Naive thymus-derived CD4-positive, alpha-beta T cell (primary cell): Measurements from ENCODE around the gene APP. TPM values are rescaled to one million over a fixed set of nuclear protein-coding genes. Genes with fewer than 3 reads are reported as not detected.

Experiments used
- ATAC-seq: fragments of 150-1000 bp; cut with Tn5 transposase; 2 replicates; pipeline ENCODE4 v1.10.0; 2021; ENCODE audit warnings: mild to moderate bottlenecking, moderate library complexity
- CTCF ChIA-PET: fragments of 350-600 bp; sonication (Branson Sonifier 250); formaldehyde crosslinking; loops from one replicate; lab custom pipeline; 2021; ENCODE audit warnings: antibody characterized with exemption; lab: Charles Lee
- POLR2A ChIA-PET: fragments of 350-600 bp; sonication (Branson Sonifier 250); formaldehyde crosslinking; loops from one replicate; lab custom pipeline; 2021; ENCODE audit warnings: antibody characterized with exemption, inconsistent platforms; lab: Charles Lee
- DNase-seq, 9 donors: peaks; one replicate each; pipeline versions ENCODE4 v3.0.0 to v3.0.0-alpha.2; 2020 to 2022; ENCODE audit warnings: mixed read lengths in 1 of 9
- H3K27ac ChIP-seq: one replicate; pipeline ENCODE4 v1.7.0; 2013; ENCODE audit warnings: mild to moderate bottlenecking, low read depth, low read length, moderate library complexity
- H3K27me3 ChIP-seq, 2 donors: one replicate each; pipeline ENCODE4 v1.7.0; 2013; ENCODE audit warnings: low read length in 2 of 2, mild to moderate bottlenecking in 2 of 2, moderate library complexity in 2 of 2; ENCODE audit not compliant: control insufficient read depth in 2 of 2, insufficient read depth in 2 of 2
- H3K36me3 ChIP-seq, 3 experiments: 1 replicate in 2 of 3; 2 replicates in 1 of 3; pipeline ENCODE4 v1.7.0; 2013; ENCODE audit warnings: low read length in 3 of 3, mild to moderate bottlenecking in 3 of 3, moderate library complexity in 1 of 3; ENCODE audit not compliant: insufficient read depth in 3 of 3, control insufficient read depth in 2 of 3
- H3K4me1 ChIP-seq, 2 donors: one replicate each; pipeline ENCODE4 v1.7.0; 2013; ENCODE audit warnings: low read length in 2 of 2, mild to moderate bottlenecking in 2 of 2, moderate library complexity in 1 of 2; ENCODE audit not compliant: control insufficient read depth in 2 of 2, insufficient read depth in 2 of 2
- H3K4me3 ChIP-seq: 2 replicates; pipeline ENCODE4 v1.7.0; 2013; ENCODE audit warnings: mild to moderate bottlenecking, low read length
- H3K9me3 ChIP-seq, 3 experiments: 1 replicate in 2 of 3; 2 replicates in 1 of 3; pipeline ENCODE4 v1.7.0; 2013; ENCODE audit warnings: low read length in 3 of 3; ENCODE audit not compliant: control insufficient read depth in 2 of 3
- H3K27ac Mint-ChIP-seq, 9 donors: one replicate each; pipeline ENCODE4 v1.8.0; 2020 to 2022; ENCODE audit warnings: mixed read lengths in 9 of 9, mild to moderate bottlenecking in 8 of 9, moderate library complexity in 5 of 9, inconsistent platforms in 2 of 9
- H3K27me3 Mint-ChIP-seq, 5 donors: one replicate each; pipeline ENCODE4 v1.8.0; 2021 to 2022; ENCODE audit warnings: mixed read lengths in 5 of 5, mild to moderate bottlenecking in 1 of 5
- H3K36me3 Mint-ChIP-seq, 5 donors: one replicate each; pipeline ENCODE4 v1.8.0; 2020 to 2022; ENCODE audit warnings: mixed read lengths in 5 of 5, mild to moderate bottlenecking in 3 of 5, inconsistent platforms in 1 of 5
- H3K4me1 Mint-ChIP-seq, 7 donors: one replicate each; pipeline ENCODE4 v1.8.0; 2020 to 2022; ENCODE audit warnings: mixed read lengths in 7 of 7, mild to moderate bottlenecking in 3 of 7, inconsistent platforms in 1 of 7
- H3K4me3 Mint-ChIP-seq, 10 donors: one replicate each; pipeline ENCODE4 v1.8.0; 2020 to 2022; ENCODE audit warnings: mild to moderate bottlenecking in 10 of 10, mixed read lengths in 10 of 10, moderate library complexity in 6 of 10, inconsistent platforms in 2 of 10
- H3K9me3 Mint-ChIP-seq, 11 donors: one replicate each; pipeline ENCODE4 v1.8.0; 2020 to 2022; ENCODE audit warnings: mixed read lengths in 11 of 11, mild to moderate bottlenecking in 4 of 11, inconsistent platforms in 1 of 11, moderate library complexity in 1 of 11
- intact Hi-C, 2 donors: fragments of 100-400 bp; cut with micrococcal nuclease; formaldehyde crosslinking; loops; one replicate each; pipeline ENCODE4 v1.15.1; 2023
- polyA plus RNA-seq, 2 donors: library from polyadenylated mRNA; unstranded; fragments of 300-500 nt; fragmentation: Illumina TruSeq; gene quantifications; one replicate each; pipeline ENCODE4 v1.2.3, GENCODE V29; 2021
- total RNA-seq, 6 experiments: library from RNA in 5 of 6; stranded (reverse) in 5 of 6; gene quantifications; 1 replicate in 5 of 6; 2 replicates in 1 of 6; pipeline ENCODE4 v1.2.3 and lab custom pipeline; 2021 to 2026

APP gene
- total and polyA plus RNA-seq, 7 experiments from 2014 or later: 19.8 to 68.0 (median 54.9) TPM

DNA sequence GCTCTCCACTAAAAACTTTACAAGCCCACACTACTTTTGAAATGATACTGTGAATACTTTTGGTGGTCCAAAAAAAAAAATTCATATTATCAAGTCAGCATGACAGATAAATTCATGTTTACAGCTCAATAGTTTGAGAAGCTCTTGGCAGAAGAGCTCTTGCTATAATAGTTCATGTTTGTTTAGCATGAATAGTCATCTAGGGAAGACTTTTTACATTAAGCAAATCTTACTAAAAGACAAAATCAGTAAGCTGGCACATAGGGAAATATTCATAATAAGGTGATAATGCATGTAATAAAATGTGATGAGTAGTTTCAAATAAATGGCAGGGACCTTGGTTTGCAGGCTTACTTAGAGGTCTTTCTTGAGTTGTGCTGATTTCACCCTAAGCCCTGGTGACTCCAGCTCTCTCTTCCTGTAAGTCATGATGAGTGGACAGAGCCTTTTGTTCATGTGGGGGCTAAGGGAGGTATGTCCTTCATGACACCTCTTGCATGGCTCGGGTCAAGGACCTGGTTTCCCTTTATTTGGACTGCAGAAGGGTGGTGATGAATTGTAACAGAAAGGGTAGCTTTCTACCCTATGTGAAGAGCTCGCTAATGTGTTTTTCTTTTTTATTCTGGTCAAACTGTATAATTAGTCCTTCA, 269.1 kb downstream of the APP start:
- ChIA-PET POLR2A (no interaction called here), CTCF (interaction anchor here (0.7 to 3.6 kb wide), 3 partner anchors 210 to 324 kb away, joined by 3 to 15 read pairs (median 3); partner anchors contain the start of gene APP)
- no peaks in the 10 kb centered on the region for H3K4me1 ChIP-seq
- Mint-ChIP-seq H3K36me3 (peaks cover 0 to 34% (median 0%) of the 10 kb centered on the region in 5 donors), H3K27me3 (no peaks in the 10 kb centered on the region), H3K4me3 (no peak overlapping the region), H3K9me3 (no peaks in the 10 kb centered on the region), H3K4me1 (peaks cover under 1 to 13% (median 9%) of the 10 kb centered on the region in 7 donors), H3K27ac (peak overlapping the region in 2 of 9 donors; percentile 18 to 76)
- no peaks in the 10 kb centered on the region for H3K27me3 ChIP-seq
- H3K36me3 ChIP-seq: peaks cover 0 to 2% (median 0%) of the 10 kb centered on the region in 3 experiments
- no peaks in the 10 kb centered on the region for H3K9me3 ChIP-seq
- no peak for DNase-seq
- no peak for ATAC-seq
- intact Hi-C loops: no loop called here
- H3K27ac ChIP-seq: no peak overlapping the region
- no peak overlapping the region for H3K4me3 ChIP-seq

DNA sequence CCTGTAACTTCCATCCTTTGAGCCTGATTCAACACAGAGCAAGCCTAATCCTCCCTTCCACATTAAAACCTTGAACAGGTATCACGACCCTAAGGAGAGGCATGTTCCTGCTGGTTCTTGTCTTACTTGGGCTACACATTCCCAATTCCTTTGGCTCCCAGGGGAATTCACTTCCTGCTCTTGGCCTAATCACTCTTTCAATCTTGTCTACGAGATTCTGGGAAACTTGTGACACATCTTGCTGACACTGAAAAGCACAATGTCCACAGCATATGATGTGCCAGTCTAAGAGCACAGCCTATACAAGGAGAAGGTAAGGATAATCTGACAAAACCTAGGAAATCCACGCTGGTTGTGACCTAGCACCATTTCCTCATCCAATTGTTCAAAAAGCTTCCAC, 271.9 kb downstream of the APP start:
- no peaks in the 10 kb centered on the region for H3K27me3 ChIP-seq
- Mint-ChIP-seq H3K27me3 (no peaks in the 10 kb centered on the region), H3K4me3 (no peak overlapping the region), H3K27ac (no peak overlapping the region), H3K9me3 (no peaks in the 10 kb centered on the region), H3K36me3 (peaks cover 0 to 22% (median 0%) of the 10 kb centered on the region in 5 donors), H3K4me1 (peaks cover 6 to 21% (median 17%) of the 10 kb centered on the region in 7 donors)
- ATAC-seq (no peak), DNase-seq (no peak)
- no peak overlapping the region for H3K27ac ChIP-seq
- ChIA-PET POLR2A (no interaction called here), CTCF (no interaction called here)
- no peaks in the 10 kb centered on the region for H3K36me3 ChIP-seq
- H3K4me1 ChIP-seq: peaks cover 0 to 4% of the 10 kb centered on the region in 2 donors
- intact Hi-C loops: loop anchor here in 1 of 2 donors (5.0 to 10.0 kb wide), 2 partner anchors 174 to 436 kb away; no protein-coding TSS in a partner anchor
- no peak overlapping the region for H3K4me3 ChIP-seq
- H3K9me3 ChIP-seq: no peaks in the 10 kb centered on the region

DNA sequence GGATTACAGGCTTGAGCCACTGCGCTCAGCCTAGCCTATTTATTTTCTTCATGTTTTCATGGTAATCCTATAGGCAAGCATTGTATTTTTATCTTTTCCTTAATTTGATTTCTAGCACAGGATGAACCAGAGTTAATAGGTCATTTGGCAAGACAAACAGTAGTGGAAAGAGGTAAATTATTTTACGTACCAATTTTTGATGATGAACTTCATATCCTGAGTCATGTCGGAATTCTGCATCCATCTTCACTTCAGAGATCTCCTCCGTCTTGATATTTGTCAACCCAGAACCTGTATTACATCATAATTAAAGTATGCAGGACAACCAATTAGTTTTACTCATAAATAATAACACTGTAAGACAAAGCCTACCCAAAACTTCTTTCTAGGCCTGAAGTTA, 273.2 kb downstream of the APP start:
- intact Hi-C loops: loop anchor here in 1 of 2 donors (5.0 to 10.0 kb wide), 2 partner anchors 175 to 437 kb away; no protein-coding TSS in a partner anchor
- Histone ChIP-seq H3K36me3 (no peaks in the 10 kb centered on the region), H3K27ac (no peak overlapping the region), H3K27me3 (no peaks in the 10 kb centered on the region), H3K4me3 (no peak overlapping the region), H3K4me1 (peaks cover 0 to 4% of the 10 kb centered on the region in 2 donors), H3K9me3 (no peaks in the 10 kb centered on the region)
- peaks cover 6 to 21% (median 17%) of the 10 kb centered on the region in 7 donors for H3K4me1 Mint-ChIP-seq
- no peaks in the 10 kb centered on the region for H3K9me3 Mint-ChIP-seq
- POLR2A ChIA-PET: no interaction called here
- H3K27me3 Mint-ChIP-seq: no peaks in the 10 kb centered on the region
- no peak for DNase-seq
- CTCF ChIA-PET: no interaction called here
- no peak for ATAC-seq
- peak overlapping the region in 2 of 9 donors; percentile 34 to 52 for H3K27ac Mint-ChIP-seq
- no peak overlapping the region for H3K4me3 Mint-ChIP-seq
- peaks cover 0 to 21% (median 3%) of the 10 kb centered on the region in 5 donors for H3K36me3 Mint-ChIP-seq

DNA sequence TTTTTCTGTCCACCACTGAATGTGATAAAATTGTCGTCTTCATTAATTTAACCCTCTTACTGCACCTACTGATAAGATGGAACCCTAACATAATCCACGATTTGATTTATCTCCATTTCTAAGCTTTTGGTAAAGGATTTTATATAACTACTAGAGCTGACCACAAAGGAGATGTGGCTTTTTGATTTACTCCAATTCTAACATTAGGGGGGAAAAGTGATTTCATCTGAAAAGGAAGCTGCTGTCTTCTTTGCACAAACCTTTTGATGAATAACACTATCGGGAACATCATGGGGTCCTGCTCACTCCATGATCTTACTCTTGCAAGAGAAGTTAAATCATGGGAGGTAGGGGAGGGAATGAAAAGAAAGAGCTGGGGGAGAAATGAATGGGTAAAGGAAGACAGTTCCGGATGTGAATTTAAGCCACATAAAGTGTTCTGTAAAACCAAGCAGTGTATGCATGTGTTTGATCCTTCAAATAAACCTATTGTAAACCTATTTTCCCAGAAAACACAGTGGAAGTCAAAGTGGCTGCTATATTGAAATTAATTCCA, 274.0 kb downstream of the APP start:
- no peak overlapping the region for H3K4me3 ChIP-seq
- peaks cover 0 to 4% of the 10 kb centered on the region in 2 donors for H3K4me1 ChIP-seq
- CTCF ChIA-PET: interaction anchor here (0.5 to 2.5 kb wide), 7 partner anchors 14 to 821 kb away, joined by 3 to 13 read pairs (median 4); partner anchors contain the start of gene APP
- ATAC-seq (no peak), DNase-seq (no peak)
- Mint-ChIP-seq H3K27ac (peak overlapping the region in 2 of 9 donors; percentile 52 to 59), H3K36me3 (peaks cover 0 to 19% (median 3%) of the 10 kb centered on the region in 5 donors), H3K4me1 (peaks cover 6 to 21% (median 17%) of the 10 kb centered on the region in 7 donors), H3K9me3 (no peaks in the 10 kb centered on the region), H3K4me3 (no peak overlapping the region), H3K27me3 (no peaks in the 10 kb centered on the region)
- POLR2A ChIA-PET: no interaction called here
- no peak overlapping the region for H3K27ac ChIP-seq
- intact Hi-C loops: loop anchor here in 1 of 2 donors (5.0 to 10.0 kb wide), 2 partner anchors 176 to 438 kb away; no protein-coding TSS in a partner anchor
- no peaks in the 10 kb centered on the region for H3K27me3 ChIP-seq
- peaks cover 0 to under 1% (median 0%) of the 10 kb centered on the region in 3 experiments for H3K36me3 ChIP-seq
- no peaks in the 10 kb centered on the region for H3K9me3 ChIP-seq

DNA sequence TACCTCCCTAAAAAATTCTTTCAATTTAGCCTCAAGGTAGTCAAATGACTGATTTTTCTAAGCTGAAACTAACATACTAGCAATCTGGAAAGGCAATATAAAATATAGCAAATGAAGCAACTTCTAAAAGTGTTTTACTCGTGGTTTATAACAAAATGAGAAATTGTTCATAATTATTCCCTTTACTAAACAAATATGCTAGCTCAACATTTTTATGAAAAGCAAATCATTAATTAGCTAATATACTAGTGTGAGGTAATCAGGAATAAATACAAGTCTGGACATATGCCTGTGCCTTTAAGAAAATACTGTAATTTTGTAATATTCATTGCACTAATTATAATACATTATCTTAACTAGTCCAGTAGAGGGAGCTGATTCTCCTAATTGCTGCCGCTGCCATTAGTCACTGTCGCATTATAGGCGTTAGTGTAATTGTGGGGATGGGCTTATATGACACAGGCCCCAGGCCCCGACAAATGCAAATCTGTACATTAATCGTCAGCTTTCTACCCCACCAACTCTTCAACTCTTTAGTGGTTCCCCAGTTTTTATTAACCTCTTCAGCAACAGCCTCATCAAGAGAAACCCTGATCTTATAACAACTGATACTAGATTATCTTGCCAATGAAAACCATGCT, 274.9 kb downstream of the APP start:
- Histone ChIP-seq H3K9me3 (no peaks in the 10 kb centered on the region), H3K27me3 (no peaks in the 10 kb centered on the region), H3K36me3 (peaks cover 0 to 3% (median 0%) of the 10 kb centered on the region in 3 experiments), H3K4me3 (no peak overlapping the region), H3K4me1 (peaks cover 0 to 4% of the 10 kb centered on the region in 2 donors), H3K27ac (no peak overlapping the region)
- ChIA-PET POLR2A (no interaction called here), CTCF (interaction anchor here (0.6 to 2.5 kb wide), 9 partner anchors 10 to 822 kb away, joined by 3 to 13 read pairs (median 4); partner anchors contain the start of gene APP)
- intact Hi-C loops: loop anchor here (1.0 to 10.0 kb wide), 4 partner anchors 177 to 822 kb away; partner anchors contain the start of gene APP (in 2 of the 2)
- Mint-ChIP-seq H3K36me3 (peaks cover 0 to 26% (median 12%) of the 10 kb centered on the region in 5 donors), H3K4me3 (peak overlapping the region in 1 of 10 donors; percentile 22), H3K9me3 (no peaks in the 10 kb centered on the region), H3K4me1 (peaks cover 6 to 21% (median 17%) of the 10 kb centered on the region in 7 donors), H3K27ac (peak overlapping the region in 1 of 9 donors; percentile 43), H3K27me3 (no peaks in the 10 kb centered on the region)
- DNase-seq: peak in 7 of 9 donors; percentile 18 to 55 (median 42)
- ATAC-seq: peak; percentile 83

DNA sequence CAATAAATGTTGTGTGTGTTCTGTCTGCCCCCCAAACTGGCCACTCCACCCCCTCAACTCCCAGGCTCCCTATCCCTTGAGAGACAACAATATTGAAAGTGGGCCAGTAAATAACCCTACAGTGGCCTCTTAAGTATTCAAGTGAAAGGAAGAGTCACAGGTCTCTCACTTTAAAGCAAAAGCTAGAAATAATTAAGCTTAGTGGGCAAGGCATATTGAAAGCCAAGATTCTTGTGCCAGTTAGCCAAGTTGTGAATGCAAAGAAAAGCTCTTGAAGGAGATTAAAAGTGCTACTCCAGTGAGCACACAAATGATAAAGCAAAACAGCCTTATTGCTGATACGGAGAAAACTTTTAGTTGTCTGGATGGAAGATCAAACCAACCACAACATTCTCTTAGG, 277.4 kb downstream of the APP start:
- H3K4me1 ChIP-seq: peaks cover 0 to 4% of the 10 kb centered on the region in 2 donors
- no peak overlapping the region for H3K27ac ChIP-seq
- ATAC-seq: no peak
- no peak overlapping the region for H3K4me3 ChIP-seq
- peaks cover 0 to 31% (median 13%) of the 10 kb centered on the region in 5 donors for H3K36me3 Mint-ChIP-seq
- intact Hi-C loops: loop anchor here in 1 of 2 donors (10.0 kb wide), 1 partner anchor 442 kb away; no protein-coding TSS in a partner anchor
- peaks cover 0 to 3% (median 0%) of the 10 kb centered on the region in 3 experiments for H3K36me3 ChIP-seq
- no peaks in the 10 kb centered on the region for H3K27me3 Mint-ChIP-seq
- H3K4me3 Mint-ChIP-seq: no peak overlapping the region
- DNase-seq: no peak
- H3K27me3 ChIP-seq: no peaks in the 10 kb centered on the region
- CTCF ChIA-PET: interaction anchor here (0.7 kb wide), 1 partner anchor 142 kb away, joined by 3 read pairs; no protein-coding TSS in a partner anchor
- no peak overlapping the region for H3K27ac Mint-ChIP-seq
- POLR2A ChIA-PET: interaction anchor here (0.7 kb wide), 1 partner anchor 56 kb away, joined by 3 read pairs; no protein-coding TSS in a partner anchor
- H3K9me3 Mint-ChIP-seq: no peaks in the 10 kb centered on the region
- H3K9me3 ChIP-seq: no peaks in the 10 kb centered on the region
- peaks cover 6 to 21% (median 17%) of the 10 kb centered on the region in 7 donors for H3K4me1 Mint-ChIP-seq
